Measurements from ENCODE around the gene H1-8. TPM values are rescaled to one million over a fixed set of nuclear protein-coding genes. Genes with fewer than 3 reads are reported as not detected.

H1-8 gene
- total and polyA plus RNA-seq, 9 of the 15 experiments (the other 6 are each of a cell fraction or from before 2014, with no cell fraction given): not detected

DNA sequence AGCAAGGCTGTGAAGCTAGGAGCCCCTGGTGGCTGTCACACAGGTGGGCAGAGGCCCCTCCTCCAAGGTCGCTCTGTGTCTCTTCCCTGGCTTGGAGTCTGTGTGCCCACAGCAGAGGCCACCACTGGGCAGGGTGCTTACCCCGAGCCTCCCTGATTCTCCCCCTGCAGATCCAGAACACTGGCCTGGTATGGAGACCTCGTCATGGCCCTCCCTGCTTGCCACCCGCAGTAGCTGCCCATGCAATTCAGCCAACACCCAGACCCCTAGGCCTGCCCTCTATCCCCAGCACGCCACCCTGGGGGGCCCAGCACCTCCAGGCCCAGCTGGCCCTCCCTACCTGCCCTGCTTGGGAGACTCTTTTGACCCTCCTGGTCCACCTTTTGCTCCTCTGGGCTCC lies 20.0 kb upstream of the H1-8 start:
- Histone ChIP-seq H3K36me3 (ENCODE audit: control insufficient read depth, insufficient read depth, low read length) (no peaks in the 10 kb centered on the region), H4K20me1 (replicated peaks; ENCODE audit: control insufficient read depth, insufficient read depth, low read length) (no peaks in the 10 kb centered on the region), H3K9me3 (replicated peaks; ENCODE audit: control insufficient read depth, insufficient read depth, low read depth, low read length) (no peaks in the 10 kb centered on the region), H3K27me3 (ENCODE audit: control insufficient read depth in 2 of 2, insufficient read depth in 2 of 2, low read length in 2 of 2) (peaks cover 0 to 26% of the 10 kb centered on the region in 2 experiments; a peak in 2 of 5 replicates), H2AFZ (ENCODE audit: low read depth, low read length) (no peak overlapping the region), H3K79me2 (ENCODE audit: control insufficient read depth, insufficient read depth, low read length) (no peaks in the 10 kb centered on the region), H3K4me2 (ENCODE audit: insufficient read depth, low read length) (no peak overlapping the region), H3K4me1 (replicated peaks in 1 of 2; ENCODE audit: control insufficient read depth in 2 of 2, insufficient read depth in 2 of 2, low read length in 2 of 2) (no peaks in the 10 kb centered on the region), H3K4me3 (no peak overlapping the region), H3K9me1 (ENCODE audit: control insufficient read depth, insufficient read depth, low read length) (no peaks in the 10 kb centered on the region), H3K9ac (ENCODE audit: insufficient read depth in 1 of 2, low read depth in 2 of 2, low read length in 2 of 2) (no peak overlapping the region), H3K27ac (ENCODE audit: extremely low read depth, low read depth, low read length) (no peak overlapping the region)
- POLR2A ChIA-PET: interaction anchor here (1.4 kb wide), 1 partner anchor 83 kb away, joined by 3 read pairs; the partner anchor contains the start of genes IFT122 and MBD4
- 0% methylated on average over 2 of the region's 5 CpGs for WGBS (ENCODE audit: insufficient coverage, low coverage, missing lambda C conversion rate)
- no peak for TF ChIP-seq ZNF232 (CRISPR knock-in tag; IDR thresholded peaks at IDR 0.05)
- no peak for TF ChIP-seq MCM3 (IDR thresholded peaks at IDR 0.05)
- TF ChIP-seq ZNF75A (CRISPR knock-in tag; IDR thresholded peaks at IDR 0.05): no peak
- TF ChIP-seq SRF (CRISPR knock-in tag; IDR thresholded peaks at IDR 0.05): no peak
- TF ChIP-seq, protein P1, sequence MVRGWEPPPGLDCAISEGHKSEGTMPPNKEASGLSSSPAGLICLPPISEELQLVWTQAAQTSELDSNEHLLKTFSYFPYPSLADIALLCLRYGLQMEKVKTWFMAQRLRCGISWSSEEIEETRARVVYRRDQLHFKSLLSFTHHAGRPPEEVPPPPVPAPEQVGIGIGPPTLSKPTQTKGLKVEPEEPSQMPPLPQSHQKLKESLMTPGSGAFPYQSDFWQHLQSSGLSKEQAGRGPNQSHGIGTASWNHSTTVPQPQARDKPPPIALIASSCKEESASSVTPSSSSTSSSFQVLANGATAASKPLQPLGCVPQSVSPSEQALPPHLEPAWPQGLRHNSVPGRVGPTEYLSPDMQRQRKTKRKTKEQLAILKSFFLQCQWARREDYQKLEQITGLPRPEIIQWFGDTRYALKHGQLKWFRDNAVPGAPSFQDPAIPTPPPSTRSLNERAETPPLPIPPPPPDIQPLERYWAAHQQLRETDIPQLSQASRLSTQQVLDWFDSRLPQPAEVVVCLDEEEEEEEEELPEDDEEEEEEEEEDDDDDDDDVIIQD (CRISPR knock-in tag; IDR thresholded peaks at IDR 0.05): no peak
- no peak for TF ChIP-seq PPARD (CRISPR knock-in tag; IDR thresholded peaks at IDR 0.05)
- no peak for TF ChIP-seq JUND (IDR thresholded peaks at IDR 0.05; ENCODE audit: borderline replicate concordance, low read depth, low read length)
- no peak for TF ChIP-seq JUND (tag; IDR thresholded peaks at IDR 0.05; ENCODE audit: borderline replicate concordance, low read depth, low read length)
- TF ChIP-seq ZKSCAN8 (CRISPR knock-in tag; IDR thresholded peaks at IDR 0.05): no peak
- TF ChIP-seq, protein P2, sequence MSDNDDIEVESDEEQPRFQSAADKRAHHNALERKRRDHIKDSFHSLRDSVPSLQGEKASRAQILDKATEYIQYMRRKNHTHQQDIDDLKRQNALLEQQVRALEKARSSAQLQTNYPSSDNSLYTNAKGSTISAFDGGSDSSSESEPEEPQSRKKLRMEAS (CRISPR knock-in tag; IDR thresholded peaks at IDR 0.05): no peak
- no peak for TF ChIP-seq ZZZ3 (IDR thresholded peaks at IDR 0.05)
- no peak for TF ChIP-seq ZNF184 (CRISPR knock-in tag; IDR thresholded peaks at IDR 0.05)
- DNase-seq (ENCODE audit: extremely low read depth in 1 of 4, low spot score in 3 of 4) (no peak), FAIRE-seq (no peak), ATAC-seq (no peak)
- in situ Hi-C loops (cut with MboI) (no loop called here), intact Hi-C loops (cut with micrococcal nuclease) (no loop called here)
- BruUV-seq (replicated peaks): no TSS peak
- CTCF ChIA-PET (ENCODE audit: low intra/inter-chr PET ratio): no interaction called here
